ENCODE results near the gene HOXB7. TPM values are rescaled to one million over a fixed set of nuclear protein-coding genes. Genes with fewer than 3 reads are reported as not detected.

Gene HOXB7
- total RNA-seq, 1 donor from 2014 or later, result 9.9 TPM

DNA sequence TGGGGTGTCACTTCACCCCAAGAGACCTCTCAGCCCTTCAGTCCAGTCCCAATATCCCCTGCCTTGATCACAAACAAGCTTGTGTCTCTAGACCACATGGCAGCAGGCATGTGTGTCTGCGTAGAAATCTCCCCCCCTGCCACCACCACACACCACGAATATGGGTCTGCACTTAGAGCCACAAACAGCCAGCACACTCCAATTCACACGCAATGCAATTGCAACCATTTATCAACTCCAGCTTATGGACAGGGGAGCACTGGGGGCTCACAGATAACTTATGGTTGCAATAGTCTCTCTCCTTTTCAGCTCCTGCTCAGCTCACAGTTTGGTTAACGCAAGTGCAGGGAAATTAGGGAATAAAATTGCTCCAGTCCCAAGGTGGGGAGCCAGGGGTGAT, 12.8 kb upstream of the HOXB7 start:
- DNase-seq, result no peak

- DNase-seq, result no peak
Measured at GRCh38 chr17:48622857-48623256, 12.0 kb upstream of the HOXB7 start.

- DNase-seq, result no peak
Measured at GRCh38 chr17:48621410-48622392, 10.9 kb upstream of the HOXB7 start.

- no peak for DNase-seq
Measured at GRCh38 chr17:48620461-48621139, 9.8 kb upstream of the HOXB7 start.

DNA sequence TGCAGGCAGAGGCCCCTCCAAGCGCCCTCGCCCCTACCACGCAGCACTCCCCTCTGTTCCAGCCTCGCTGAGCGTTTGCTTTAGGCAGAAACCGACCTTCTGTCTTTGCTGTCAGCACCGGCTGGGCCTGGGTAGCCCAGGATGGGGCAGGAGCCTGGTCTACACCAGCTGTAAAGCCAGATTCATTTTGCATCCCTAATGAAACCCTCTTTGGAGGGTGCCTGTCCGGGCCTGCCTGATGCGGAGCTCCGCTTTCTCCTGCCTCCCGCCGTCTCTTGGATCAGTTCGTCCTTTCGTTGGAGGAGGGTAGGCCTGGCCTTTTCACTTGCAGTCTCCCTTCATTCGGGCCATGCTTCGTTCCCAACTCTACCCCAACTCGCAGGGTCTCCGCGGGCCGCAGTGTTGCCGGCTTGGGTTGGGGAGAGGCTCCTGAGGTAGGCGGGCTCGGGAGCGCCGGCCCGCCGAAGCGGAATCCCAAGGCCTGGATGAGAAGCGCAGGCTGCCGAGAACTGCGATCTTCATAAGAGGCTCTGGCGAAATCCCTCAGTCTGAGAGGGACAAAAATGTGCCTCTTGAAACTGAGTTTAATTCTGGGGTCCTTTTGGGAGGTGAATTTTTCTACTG, 9.1 kb upstream of the HOXB7 start:
- DNase-seq, result no peak

GRCh38 chr17:48618256-48618896, 7.6 kb upstream of the HOXB7 start:
- DNase-seq, result peak; percentile 92

DNA sequence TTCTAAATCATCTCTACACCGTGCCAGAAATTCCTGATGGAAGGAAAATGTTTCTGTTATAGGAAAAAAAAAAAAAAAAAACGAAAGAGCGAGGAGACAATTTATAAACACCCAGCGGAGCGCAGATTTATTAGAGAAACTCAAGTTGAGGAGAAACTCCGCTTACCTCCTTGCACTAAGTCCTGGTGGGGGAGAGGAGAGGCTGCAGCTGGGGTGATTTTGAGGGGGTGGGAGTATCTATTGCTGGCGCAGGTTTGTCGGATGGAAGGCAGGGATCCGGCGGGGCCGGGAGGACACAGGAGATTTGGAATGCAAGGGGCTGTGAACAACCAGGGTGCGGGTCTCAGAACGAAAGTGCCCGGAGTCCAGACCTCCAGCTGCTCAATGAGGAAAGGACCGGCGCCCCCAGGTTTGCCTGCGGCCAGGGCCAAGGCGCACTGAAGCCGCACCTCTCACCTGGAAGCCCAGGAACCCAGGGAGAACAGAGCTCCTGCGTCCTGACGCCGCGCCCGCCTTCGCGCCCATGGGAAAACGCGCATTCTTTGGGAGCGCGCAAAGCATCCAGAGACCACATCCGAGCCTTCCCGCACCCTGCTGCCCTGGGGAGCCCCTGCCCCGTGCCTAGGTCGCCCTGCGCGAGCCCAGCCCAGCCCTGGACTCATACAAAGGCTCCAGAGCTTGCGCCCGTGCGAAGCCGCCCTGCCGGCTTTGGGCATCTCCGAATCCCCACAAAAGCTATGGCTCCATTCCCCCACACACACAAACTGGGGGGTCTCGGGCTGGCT, 6.8 kb upstream of the HOXB7 start:
- DNase-seq, result no peak

GRCh38 chr17:48616717-48617470, 6.1 kb upstream of the HOXB7 start:
- DNase-seq, result no peak

DNA sequence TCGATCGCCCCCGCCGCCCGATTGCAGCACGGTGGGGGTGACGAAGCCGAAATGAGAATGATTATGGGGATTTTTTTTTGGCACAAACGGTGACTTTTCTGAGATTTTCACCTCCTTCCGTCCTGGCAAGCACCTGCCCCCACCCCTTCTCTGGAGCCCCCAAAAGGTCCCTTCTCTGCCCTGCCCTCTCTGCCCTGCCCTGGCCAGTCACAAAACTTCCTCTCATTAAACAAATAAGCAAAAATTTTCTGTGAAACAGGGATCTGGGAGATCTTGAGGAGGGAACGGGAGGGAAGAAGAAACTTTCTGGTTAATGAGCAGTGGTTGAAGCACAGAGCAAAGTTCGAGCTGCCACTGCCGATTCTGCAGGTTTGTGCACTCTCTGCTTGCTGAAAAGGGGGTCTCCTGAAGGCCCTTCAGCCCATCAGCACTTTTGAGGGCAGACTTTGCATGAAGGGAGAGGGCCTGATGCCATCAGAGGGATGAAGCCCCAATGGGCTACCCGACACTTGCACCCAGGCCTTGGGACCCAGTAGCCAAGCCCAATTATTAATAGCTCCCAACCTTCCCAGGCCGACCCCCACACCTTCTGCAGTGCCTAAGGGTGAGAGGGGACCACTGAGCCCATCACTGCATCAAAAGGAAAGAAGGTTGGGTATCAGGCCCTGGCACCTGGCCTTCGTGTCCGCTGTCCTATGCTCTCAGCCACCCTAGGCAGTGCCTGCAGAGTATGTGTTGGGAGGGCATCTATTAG, 5.3 kb upstream of the HOXB7 start:
- no peak for DNase-seq

- DNase-seq, result peak; percentile 25
Measured at GRCh38 chr17:48615047-48615962, 4.5 kb upstream of the HOXB7 start, which contains the start of gene HOXB8. Gene HOXB8, minus strand, starts transcription at chr17:48615292. Its CDS starts 588 bp downstream, at chr17:48614704.

- peak; percentile 72 for DNase-seq
Measured at GRCh38 chr17:48613862-48614694, 3.3 kb upstream of the HOXB7 start.

DNA sequence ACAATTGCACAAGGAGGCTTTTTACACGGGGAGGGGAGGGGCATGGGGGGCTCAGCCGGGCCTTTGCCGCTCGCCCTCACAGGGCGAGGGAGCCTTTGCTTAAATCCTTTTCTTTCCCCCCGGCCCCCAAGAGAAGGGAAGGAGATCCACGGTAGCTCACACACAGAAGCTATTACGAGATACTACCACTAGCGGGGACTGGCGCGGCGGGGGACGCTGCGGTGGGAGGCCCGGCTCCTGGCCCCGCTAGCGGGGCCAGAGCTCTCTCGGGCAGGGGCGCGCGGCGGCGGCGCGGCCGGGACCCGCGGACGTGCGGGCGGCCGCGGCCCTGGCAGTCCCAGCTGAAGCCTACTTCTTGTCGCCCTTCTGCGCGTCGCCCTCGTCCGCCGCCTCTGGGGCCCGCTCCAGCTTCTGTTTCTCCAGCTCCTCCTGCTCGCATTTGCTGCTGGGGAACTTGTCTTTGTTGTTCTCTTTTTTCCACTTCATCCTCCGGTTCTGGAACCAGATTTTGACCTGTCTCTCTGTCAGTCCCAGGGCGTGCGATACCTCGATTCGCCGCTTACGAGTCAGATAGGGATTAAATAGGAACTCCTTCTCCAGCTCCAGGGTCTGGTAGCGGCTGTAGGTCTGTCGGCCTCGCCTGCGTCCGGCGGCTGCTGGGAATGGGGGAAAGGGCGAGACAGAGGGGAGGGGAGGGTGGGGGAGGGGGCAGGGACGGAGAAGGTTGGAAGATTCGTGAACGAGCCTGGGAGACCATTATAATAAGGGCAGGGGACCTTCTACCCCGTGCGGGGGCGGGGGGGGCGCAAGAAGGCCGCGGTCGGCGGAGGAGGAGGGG, 2.3 kb upstream of the HOXB7 start:
- DNase-seq, result peak; percentile 71

- DNase-seq, result peak; percentile 59
Measured at GRCh38 chr17:48612456-48612853, 1.6 kb upstream of the HOXB7 start.

DNA sequence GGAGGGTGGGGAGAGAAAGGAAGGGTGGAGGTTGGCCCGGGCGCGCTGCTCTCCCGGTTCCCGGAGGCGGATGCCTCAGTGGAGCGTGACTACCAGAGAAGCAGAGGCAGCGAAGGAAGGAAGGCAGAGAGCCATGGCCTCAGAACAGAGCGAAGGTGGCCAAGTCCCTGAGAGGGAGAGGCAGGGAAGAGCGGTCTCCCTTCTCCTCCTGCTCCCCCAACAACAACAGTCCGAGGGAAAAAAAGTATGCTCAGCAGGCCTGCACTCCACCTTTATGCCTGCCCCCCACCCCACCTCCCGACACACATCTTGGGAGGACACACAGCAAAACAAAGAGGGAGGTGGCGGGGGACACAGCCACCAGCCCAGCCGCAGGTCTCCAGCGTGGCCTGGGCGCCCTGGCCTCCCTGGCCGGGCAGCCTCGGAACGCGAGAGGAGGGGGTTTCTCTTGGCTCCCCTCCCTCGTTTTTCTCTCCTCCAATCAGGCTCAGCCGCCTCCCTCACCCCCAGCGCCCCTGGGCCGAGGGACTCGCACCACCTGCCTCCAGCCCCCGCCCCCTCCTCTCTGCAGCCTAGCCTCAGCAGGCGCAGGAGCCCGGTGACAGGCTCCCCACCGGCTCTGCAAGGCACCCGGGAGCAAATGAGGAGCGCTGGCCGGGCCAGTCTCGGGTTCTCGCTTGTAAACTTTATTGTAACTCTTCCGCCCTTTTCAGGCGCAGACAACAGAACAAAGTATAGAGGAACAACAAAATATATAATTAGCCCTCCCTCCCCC, 1.1 kb upstream of the HOXB7 start:
- peak; percentile 61 for DNase-seq

- DNase-seq, result peak; percentile 50
Measured at GRCh38 chr17:48611213-48611612, 396 bp upstream of the HOXB7 start.

GRCh38 chr17:48609759-48610281, 997 bp downstream of the HOXB7 start:
- DNase-seq, result no peak

Data from dermis blood vessel endothelial cell (primary cell).